NCI-H69 (cell line): Measurements from ENCODE around the gene FIGN.

ENCODE experiments used
- DNase-seq: peaks from one replicate; lab custom pipeline; 2025; lab: John Stamatoyannopoulos, UW

The FIGN gene

GRCh38 chr2:163565192-163565591 is 170.6 kb downstream of the FIGN start:
- DNase-seq: peak; percentile 9

- no peak for DNase-seq
These were observed 171.6 kb downstream of the FIGN start for GRCh38 chr2:163564236-163564635.

- no peak for DNase-seq
These were observed 172.5 kb downstream of the FIGN start for GRCh38 chr2:163563336-163563735.

- no peak for DNase-seq
These were observed 177.4 kb downstream of the FIGN start for GRCh38 chr2:163558251-163559021.

GRCh38 chr2:163556511-163556910 is 179.3 kb downstream of the FIGN start:
- DNase-seq: no peak

GRCh38 chr2:163554864-163555263 is 180.9 kb downstream of the FIGN start:
- DNase-seq: no peak

DNA sequence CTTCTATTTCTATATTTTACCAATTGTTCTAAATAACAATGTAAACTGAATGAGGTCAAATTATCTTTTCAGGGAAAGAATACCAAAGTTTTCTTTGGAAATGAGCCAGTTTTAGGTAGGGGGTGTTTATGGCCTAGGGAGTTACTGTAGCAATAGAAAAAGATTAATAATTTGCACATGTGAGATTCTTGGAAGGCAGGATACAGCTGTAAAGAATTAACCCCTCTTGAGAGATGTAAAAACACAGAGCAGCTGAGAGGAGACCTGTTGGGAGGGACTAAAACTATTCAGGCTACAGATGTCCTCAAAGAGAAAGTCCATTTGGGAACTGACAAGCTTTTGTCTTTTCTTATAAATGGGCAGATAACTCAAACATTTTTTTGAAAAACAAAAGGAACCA is 182.2 kb downstream of the FIGN start:
- DNase-seq: peak; percentile 89

GRCh38 chr2:163552758-163553157 is 183.1 kb downstream of the FIGN start:
- DNase-seq: peak; percentile 50

GRCh38 chr2:163551616-163552373 is 184.0 kb downstream of the FIGN start:
- peak; percentile 65 for DNase-seq

- no peak for DNase-seq
These were observed 186.8 kb downstream of the FIGN start for GRCh38 chr2:163548970-163549369.
